ENCODE data around the gene DUSP3. TPM values are rescaled to one million over a fixed set of nuclear protein-coding genes. Genes with fewer than 3 reads are reported as not detected.

DUSP3 gene
- total and polyA plus RNA-seq, 8 donors: 33.0 to 97.8 (median 63.5) TPM

DNA sequence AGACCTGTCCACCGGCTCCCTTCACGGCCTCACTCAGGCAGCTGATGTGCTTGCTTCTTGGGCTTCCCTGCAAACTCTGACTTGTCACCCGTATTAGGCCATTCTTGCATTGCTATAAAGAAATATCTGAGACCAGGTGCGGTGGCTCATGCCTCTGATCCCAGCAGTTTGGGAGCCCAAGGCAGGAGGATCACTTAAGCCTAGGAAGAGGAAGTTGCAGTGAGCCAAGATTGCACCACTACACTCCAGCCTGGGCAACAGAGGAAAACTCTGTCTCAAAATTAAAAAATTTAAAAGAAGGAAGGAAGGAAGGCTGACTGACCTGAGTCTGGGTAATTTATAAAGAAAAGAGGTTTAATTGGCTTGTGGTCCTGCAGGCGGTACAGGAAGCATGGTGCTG is 37.1 kb downstream of the DUSP3 start:
- intact Hi-C loops (cut with DNase I; ENCODE audit: low total_unique reads): no loop called here
- no peaks in the 10 kb centered on the region for H3K36me3 ChIP-seq

DNA sequence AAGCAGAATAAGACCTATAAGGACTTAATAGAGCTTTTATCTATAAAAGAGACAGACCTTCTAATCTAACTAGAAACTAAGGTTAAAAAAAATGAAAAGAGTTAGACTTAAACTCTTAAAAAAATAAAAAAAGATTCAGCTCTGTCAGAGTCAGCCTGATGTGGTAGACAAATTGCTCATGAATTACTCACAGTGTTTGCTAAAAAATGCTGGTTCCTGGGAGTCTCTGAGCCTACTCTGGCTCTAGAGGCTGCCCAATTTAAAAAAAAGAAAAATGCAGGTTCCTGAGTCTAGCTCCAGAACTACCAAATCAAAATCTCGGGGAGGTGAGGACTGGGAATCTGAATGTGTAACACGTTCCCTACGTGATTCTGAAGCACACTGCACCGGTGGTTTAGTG is 38.2 kb downstream of the DUSP3 start:
- Histone ChIP-seq H3K36me3 (no peaks in the 10 kb centered on the region), H3K4me3 (no peak overlapping the region), H3K9me3 (no peaks in the 10 kb centered on the region), H3K27me3 (peaks cover 0 to 48% (median 0%) of the 10 kb centered on the region in 3 donors), H3K4me1 (peaks cover 0 to 4% (median under 1%) of the 10 kb centered on the region in 4 donors), H3K27ac (no peak overlapping the region)
- intact Hi-C loops (cut with DNase I; ENCODE audit: low total_unique reads): no loop called here
- no peak for DNase-seq
- TF ChIP-seq, protein P1, sequence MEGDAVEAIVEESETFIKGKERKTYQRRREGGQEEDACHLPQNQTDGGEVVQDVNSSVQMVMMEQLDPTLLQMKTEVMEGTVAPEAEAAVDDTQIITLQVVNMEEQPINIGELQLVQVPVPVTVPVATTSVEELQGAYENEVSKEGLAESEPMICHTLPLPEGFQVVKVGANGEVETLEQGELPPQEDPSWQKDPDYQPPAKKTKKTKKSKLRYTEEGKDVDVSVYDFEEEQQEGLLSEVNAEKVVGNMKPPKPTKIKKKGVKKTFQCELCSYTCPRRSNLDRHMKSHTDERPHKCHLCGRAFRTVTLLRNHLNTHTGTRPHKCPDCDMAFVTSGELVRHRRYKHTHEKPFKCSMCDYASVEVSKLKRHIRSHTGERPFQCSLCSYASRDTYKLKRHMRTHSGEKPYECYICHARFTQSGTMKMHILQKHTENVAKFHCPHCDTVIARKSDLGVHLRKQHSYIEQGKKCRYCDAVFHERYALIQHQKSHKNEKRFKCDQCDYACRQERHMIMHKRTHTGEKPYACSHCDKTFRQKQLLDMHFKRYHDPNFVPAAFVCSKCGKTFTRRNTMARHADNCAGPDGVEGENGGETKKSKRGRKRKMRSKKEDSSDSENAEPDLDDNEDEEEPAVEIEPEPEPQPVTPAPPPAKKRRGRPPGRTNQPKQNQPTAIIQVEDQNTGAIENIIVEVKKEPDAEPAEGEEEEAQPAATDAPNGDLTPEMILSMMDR (IDR thresholded peaks at IDR 0.05): no peak
- TF ChIP-seq POLR2AphosphoS5 (IDR thresholded peaks at IDR 0.05): no peak
- TF ChIP-seq EP300 (IDR thresholded peaks at IDR 0.05): no peak
- no peak for TF ChIP-seq POLR2A (IDR thresholded peaks at IDR 0.05)
- 79 to 87% (median 85%) methylated on average over 4 of the region's 4 CpGs for WGBS, 5 donors

More for the DNA sequence above, 37.1 kb downstream of the DUSP3 start:
- H3K4me1 ChIP-seq: peaks cover 0 to 7% (median 2%) of the 10 kb centered on the region in 4 donors
- no peaks in the 10 kb centered on the region for H3K9me3 ChIP-seq
- no peak overlapping the region for H3K27ac ChIP-seq
- no peak overlapping the region for H3K4me3 ChIP-seq
- DNase-seq: no peak
- peaks cover 0 to 59% (median 7%) of the 10 kb centered on the region in 3 donors for H3K27me3 ChIP-seq
- no peak for TF ChIP-seq POLR2AphosphoS5 (IDR thresholded peaks at IDR 0.05)
- no peak for TF ChIP-seq EP300 (IDR thresholded peaks at IDR 0.05)
- WGBS, 5 donors: 81 to 93% (median 89%) methylated on average over 5 of the region's 5 CpGs

DNA sequence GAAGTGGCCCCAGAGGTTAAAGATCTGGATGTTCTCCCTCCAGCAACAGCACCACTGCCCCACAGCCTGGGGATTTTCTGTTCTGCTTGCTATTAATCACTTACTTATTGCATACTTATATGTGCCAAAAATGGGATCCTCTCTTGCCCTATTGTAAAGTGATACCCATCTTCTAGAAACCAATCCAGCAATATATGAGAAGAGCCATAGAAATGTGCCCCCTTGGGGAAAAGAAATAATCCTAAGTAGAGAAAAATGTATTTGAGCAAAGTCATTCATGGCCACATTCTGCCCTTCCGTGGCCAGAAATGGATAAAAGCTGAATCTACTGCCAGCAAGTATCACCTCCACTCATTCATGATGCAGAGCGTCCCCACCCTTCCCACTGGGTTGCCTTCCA is 41.1 kb downstream of the DUSP3 start:
- no peak for TF ChIP-seq EP300 (IDR thresholded peaks at IDR 0.05)
- TF ChIP-seq POLR2A (IDR thresholded peaks at IDR 0.05): no peak
- 78 to 86% (median 85%) methylated on average over 2 of the region's 2 CpGs for WGBS, 5 donors
- intact Hi-C loops (cut with DNase I; ENCODE audit: low total_unique reads): no loop called here
- Histone ChIP-seq H3K9me3 (no peaks in the 10 kb centered on the region), H3K4me1 (no peaks in the 10 kb centered on the region), H3K27me3 (peaks cover 0 to 22% (median 0%) of the 10 kb centered on the region in 3 donors), H3K4me3 (no peak overlapping the region), H3K27ac (no peak overlapping the region), H3K36me3 (no peaks in the 10 kb centered on the region)
- DNase-seq: no peak

DNA sequence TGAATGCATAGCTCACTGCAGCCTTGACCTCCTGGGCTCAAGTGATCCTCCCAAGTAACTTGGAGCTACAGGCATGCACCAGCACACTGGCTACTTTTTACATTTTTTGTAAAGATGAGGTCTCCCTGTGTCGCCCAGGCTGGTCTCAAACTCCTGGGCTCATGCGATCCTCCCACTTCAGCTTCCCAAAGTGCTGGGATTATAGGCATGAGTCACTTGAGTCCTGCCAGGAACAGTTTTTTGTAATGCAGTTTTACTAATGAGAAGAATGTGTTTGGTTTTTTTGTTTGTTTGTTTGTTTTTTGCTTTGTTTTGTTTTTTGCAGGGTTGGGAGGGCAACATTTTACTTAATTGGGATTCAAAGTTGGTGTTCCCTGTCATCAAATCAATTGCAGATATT is 42.4 kb downstream of the DUSP3 start:
- Histone ChIP-seq H3K4me3 (no peak overlapping the region), H3K36me3 (no peaks in the 10 kb centered on the region), H3K4me1 (no peaks in the 10 kb centered on the region), H3K27me3 (peaks cover 0 to 8% (median 0%) of the 10 kb centered on the region in 3 donors), H3K9me3 (no peaks in the 10 kb centered on the region), H3K27ac (no peak overlapping the region)
- TF ChIP-seq POLR2AphosphoS5 (IDR thresholded peaks at IDR 0.05) (no peak), EP300 (IDR thresholded peaks at IDR 0.05) (no peak), POLR2A (IDR thresholded peaks at IDR 0.05) (no peak)
- TF ChIP-seq, protein P1 (IDR thresholded peaks at IDR 0.05): no peak
- WGBS, 5 donors: 78 to 88% (median 83%) methylated on average over 2 of the region's 2 CpGs
- DNase-seq: no peak
- intact Hi-C loops (cut with DNase I; ENCODE audit: low total_unique reads): no loop called here

DNA sequence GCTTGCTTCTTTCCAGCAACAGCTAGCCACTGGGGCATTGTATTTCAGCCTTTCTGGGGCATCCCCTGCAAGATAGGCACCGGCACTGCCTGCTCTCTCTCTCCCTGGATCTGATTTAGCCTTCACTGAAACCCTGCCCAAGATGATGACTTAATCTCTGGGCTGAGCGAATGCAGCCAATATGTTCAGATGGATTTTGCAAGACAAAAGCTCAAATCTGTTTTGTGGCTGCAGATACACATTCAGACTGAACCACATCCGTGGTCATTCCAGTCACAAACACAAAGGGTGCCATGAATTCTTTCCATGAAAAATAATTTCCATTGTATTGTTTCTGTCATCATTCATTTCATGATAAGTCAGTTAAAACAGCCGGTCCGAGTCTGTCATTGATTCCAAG is 44.4 kb downstream of the DUSP3 start:
- H3K27ac ChIP-seq: no peak overlapping the region
- WGBS, 5 donors: 46 to 57% (median 53%) methylated on average over 5 of the region's 5 CpGs
- no peak overlapping the region for H3K4me3 ChIP-seq
- TF ChIP-seq POLR2A (IDR thresholded peaks at IDR 0.05) (no peak), EP300 (IDR thresholded peaks at IDR 0.05) (no peak), POLR2AphosphoS5 (IDR thresholded peaks at IDR 0.05) (no peak)
- TF ChIP-seq, protein P1 (IDR thresholded peaks at IDR 0.05): no peak
- intact Hi-C loops (cut with DNase I; ENCODE audit: low total_unique reads): no loop called here
- no peaks in the 10 kb centered on the region for H3K36me3 ChIP-seq
- no peaks in the 10 kb centered on the region for H3K4me1 ChIP-seq
- no peaks in the 10 kb centered on the region for H3K27me3 ChIP-seq
- no peak for DNase-seq
- H3K9me3 ChIP-seq: no peaks in the 10 kb centered on the region
